GM18502 (cell line): Measurements from ENCODE around the gene RASL11B.

ENCODE experiments used
- ATAC-seq: cut with Tn5 transposase; IDR thresholded peaks from one replicate; pipeline ENCODE4 v1.9.1; 2021; ENCODE audit warnings: mild to moderate bottlenecking; ENCODE audit not compliant: unreplicated experiment, poor library complexity

RASL11B gene

GRCh38 chr4:52911684-52912294 lies 49.7 kb downstream of the RASL11B start:
- ATAC-seq: peak; percentile 87

DNA sequence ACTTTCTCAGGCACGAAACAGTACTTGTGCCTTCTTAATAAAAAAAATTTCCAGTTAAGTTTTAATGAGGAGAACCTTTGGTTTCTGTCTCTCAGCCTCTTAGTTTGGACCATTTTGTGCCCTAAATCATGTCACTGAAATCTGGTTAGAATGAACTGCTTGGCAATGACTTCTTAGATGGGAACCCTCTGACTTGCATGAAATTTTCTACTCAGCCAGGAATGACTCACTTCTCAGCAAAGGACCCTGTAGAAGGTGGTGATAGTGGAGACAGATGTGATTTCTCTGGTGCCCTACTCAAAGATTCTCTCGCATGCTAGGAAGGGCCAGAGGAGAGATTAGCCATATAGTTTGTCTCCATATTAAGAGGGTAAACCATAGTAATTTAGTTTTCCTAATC lies 50.5 kb downstream of the RASL11B start:
- ATAC-seq: no peak

GRCh38 chr4:52914051-52914605 lies 52.0 kb downstream of the RASL11B start:
- no peak for ATAC-seq

- ATAC-seq: no peak
Measured at GRCh38 chr4:52915191-52915590, 53.1 kb downstream of the RASL11B start.

DNA sequence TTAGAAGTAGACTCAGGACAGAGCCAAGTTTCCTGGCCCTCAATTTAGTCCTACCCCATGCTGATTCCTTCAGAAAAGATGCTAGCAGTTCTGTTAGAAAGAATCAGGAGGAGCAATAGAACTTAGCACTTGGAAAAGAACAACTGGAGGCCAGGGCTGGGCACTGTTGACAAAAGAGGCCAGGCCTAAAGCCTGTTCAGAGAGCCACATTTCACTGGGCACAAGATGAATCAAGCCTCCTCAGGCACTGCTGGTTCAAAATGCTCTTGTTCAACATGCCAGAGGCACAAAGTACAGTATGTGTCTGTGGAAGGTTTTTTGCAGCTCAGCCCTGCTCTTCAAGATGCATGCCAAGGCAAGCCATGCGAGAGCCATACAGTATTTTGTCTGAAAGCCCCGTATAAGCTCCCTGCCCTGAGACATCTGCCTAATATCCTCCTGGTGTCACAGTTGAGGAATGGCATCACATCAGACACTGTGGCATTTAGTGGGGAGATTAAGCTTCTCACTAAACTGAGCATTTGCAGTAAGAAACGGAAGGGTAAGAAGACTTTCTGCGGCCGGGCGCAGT lies 53.7 kb downstream of the RASL11B start:
- no peak for ATAC-seq
